ENCODE data around the gene SCN4B.

DNA sequence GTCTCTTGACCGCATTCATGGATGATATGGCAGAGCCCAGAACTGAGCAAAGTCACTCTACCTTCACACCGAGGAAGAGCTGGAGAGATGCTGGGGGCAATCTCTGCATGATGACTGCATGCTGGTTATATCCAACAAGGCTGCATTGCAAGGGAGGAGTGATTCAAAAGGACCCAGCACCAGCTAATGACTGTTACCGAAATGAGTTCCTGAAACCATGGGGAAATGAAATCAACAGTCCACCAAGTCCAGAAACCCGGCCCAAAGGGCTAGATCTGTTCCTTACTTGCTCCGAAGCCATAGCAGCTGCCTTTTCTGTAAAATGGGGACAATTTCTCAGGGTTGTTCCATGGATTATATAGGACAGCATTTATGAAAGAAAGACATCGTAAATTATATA, 64.7 kb downstream of the SCN4B start:
- no peak for TF ChIP-seq RAD21 (IDR thresholded peaks at IDR 0.05; ENCODE audit: low read length)
- TF ChIP-seq POLR2A (IDR thresholded peaks at IDR 0.05; ENCODE audit: low read depth, low read length) = no peak
- TF ChIP-seq, protein P1, sequence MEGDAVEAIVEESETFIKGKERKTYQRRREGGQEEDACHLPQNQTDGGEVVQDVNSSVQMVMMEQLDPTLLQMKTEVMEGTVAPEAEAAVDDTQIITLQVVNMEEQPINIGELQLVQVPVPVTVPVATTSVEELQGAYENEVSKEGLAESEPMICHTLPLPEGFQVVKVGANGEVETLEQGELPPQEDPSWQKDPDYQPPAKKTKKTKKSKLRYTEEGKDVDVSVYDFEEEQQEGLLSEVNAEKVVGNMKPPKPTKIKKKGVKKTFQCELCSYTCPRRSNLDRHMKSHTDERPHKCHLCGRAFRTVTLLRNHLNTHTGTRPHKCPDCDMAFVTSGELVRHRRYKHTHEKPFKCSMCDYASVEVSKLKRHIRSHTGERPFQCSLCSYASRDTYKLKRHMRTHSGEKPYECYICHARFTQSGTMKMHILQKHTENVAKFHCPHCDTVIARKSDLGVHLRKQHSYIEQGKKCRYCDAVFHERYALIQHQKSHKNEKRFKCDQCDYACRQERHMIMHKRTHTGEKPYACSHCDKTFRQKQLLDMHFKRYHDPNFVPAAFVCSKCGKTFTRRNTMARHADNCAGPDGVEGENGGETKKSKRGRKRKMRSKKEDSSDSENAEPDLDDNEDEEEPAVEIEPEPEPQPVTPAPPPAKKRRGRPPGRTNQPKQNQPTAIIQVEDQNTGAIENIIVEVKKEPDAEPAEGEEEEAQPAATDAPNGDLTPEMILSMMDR (conservative IDR thresholded peaks at IDR 0.05; ENCODE audit: low read depth, low read length) = no peak
